Measurements from ENCODE around the gene LONP2.

The LONP2 gene

GRCh38 chr16:48244080-48244862 lies at the start of gene LONP2:
Gene LONP2, plus strand, starts transcription at chr16:48244300. Its CDS starts 89 bp downstream, at chr16:48244389.
- peak; percentile 90 to 91 for DNase-seq

GRCh38 chr16:48194828-48195556 lies 49.1 kb upstream of the LONP2 start:
- no peak for DNase-seq

GRCh38 chr16:48197294-48197693 lies 46.8 kb upstream of the LONP2 start:
- no peak for DNase-seq

- DNase-seq, result no peak
Measured at GRCh38 chr16:48201515-48202201, 42.4 kb upstream of the LONP2 start.

- DNase-seq, result no peak
Measured at GRCh38 chr16:48203974-48204824, 39.9 kb upstream of the LONP2 start.

- DNase-seq, result no peak
Measured at GRCh38 chr16:48204825-48205151, 39.3 kb upstream of the LONP2 start.

GRCh38 chr16:48206594-48207242 lies 37.4 kb upstream of the LONP2 start:
- DNase-seq, result no peak

GRCh38 chr16:48210747-48211146 lies 33.4 kb upstream of the LONP2 start:
- DNase-seq, result no peak

- DNase-seq, result no peak
Measured at GRCh38 chr16:48212033-48212432, 32.1 kb upstream of the LONP2 start.

- DNase-seq, result no peak
Measured at GRCh38 chr16:48215738-48216137, 28.4 kb upstream of the LONP2 start.

GRCh38 chr16:48217708-48218107 lies 26.4 kb upstream of the LONP2 start:
- no peak for DNase-seq

GRCh38 chr16:48218473-48218872 lies 25.6 kb upstream of the LONP2 start:
- DNase-seq, result no peak

- no peak for DNase-seq
Measured at GRCh38 chr16:48220891-48221290, 23.2 kb upstream of the LONP2 start.

GRCh38 chr16:48223490-48223889 lies 20.6 kb upstream of the LONP2 start:
- DNase-seq, result no peak

GRCh38 chr16:48225456-48225855 lies 18.6 kb upstream of the LONP2 start:
- no peak for DNase-seq

- DNase-seq, result peak in 1 of 2 experiments; percentile 3
Measured at GRCh38 chr16:48231727-48232492, 12.2 kb upstream of the LONP2 start.

GRCh38 chr16:48232493-48233040 lies 11.5 kb upstream of the LONP2 start:
- DNase-seq, result peak in 1 of 2 experiments; percentile 16

- DNase-seq, result no peak
Measured at GRCh38 chr16:48234630-48235029, 9.5 kb upstream of the LONP2 start.

GRCh38 chr16:48235058-48235555 lies 9.0 kb upstream of the LONP2 start:
- DNase-seq, result no peak

- DNase-seq, result no peak
Measured at GRCh38 chr16:48235556-48236136, 8.5 kb upstream of the LONP2 start.

GRCh38 chr16:48236286-48236685 lies 7.8 kb upstream of the LONP2 start:
- DNase-seq, result no peak

Measured in stimulated activated CD4-positive, alpha-beta T cell treated with anti-CD3 and anti-CD28 coated beads, Interleukin-4, amount 100 ng/mL, for 4 hours (primary cell).